Endothelial cell of umbilical vein (primary cell): ENCODE data around the gene SLC6A20. TPM values are rescaled to one million over a fixed set of nuclear protein-coding genes. Genes with fewer than 3 reads are reported as not detected.

ENCODE experiments used
- BruUV-seq: library from RNA; stranded (reverse); fragments of 400-500 nt; replicated peaks from 2 replicates; lab custom pipeline; 2021; lab: Mats Ljungman, UMichigan
- CTCF ChIA-PET: fragments of 300-600, 350-600 bp; sonication (Branson Sonifier 250); formaldehyde crosslinking; loops from one replicate; lab custom pipeline; 2021; ENCODE audit warnings: antibody characterized with exemption, inconsistent platforms; lab: Charles Lee
- POLR2A ChIA-PET: fragments of 300-600, 350-600 bp; sonication (Branson Sonifier 250); formaldehyde crosslinking; loops from one replicate; lab custom pipeline; 2021; ENCODE audit warnings: antibody characterized with exemption, inconsistent platforms; lab: Charles Lee
- DNase-seq: peaks from one replicate; pipeline ENCODE4 v3.0.0-alpha.2; 2011; ENCODE audit warnings: low read depth, low spot score
- FAIRE-seq: peaks from 2 replicates; lab custom pipeline; 2011; peaks lifted over from hg19 to GRCh38; lab: Jason Lieb, UNC
- H2AFZ ChIP-seq: 2 replicates; pipeline ENCODE4 v1.6.0; 2012; ENCODE audit warnings: low read depth, low read length, control low read depth, inconsistent platforms
- H3K27ac ChIP-seq: 2 replicates; pipeline ENCODE4 v1.5.1; 2011; ENCODE audit warnings: low read depth, mild to moderate bottlenecking, control low read depth, low read length, moderate library complexity; ENCODE audit not compliant: insufficient read depth
- H3K27me3 ChIP-seq, 2 experiments: 2 replicates each; pipeline versions ENCODE4 v1.6.0 to v1.6.1; 2011; ENCODE audit warnings: low read length in 2 of 2, mixed read lengths in 1 of 2; ENCODE audit not compliant: control insufficient read depth in 2 of 2, insufficient read depth in 2 of 2
- H3K36me3 ChIP-seq, 2 experiments: 2 replicates in 1 of 2; 3 replicates in 1 of 2; pipeline ENCODE4 v1.5.1; 2011; ENCODE audit warnings: low read length in 2 of 2, mild to moderate bottlenecking in 1 of 2, moderate library complexity in 1 of 2; ENCODE audit not compliant: control insufficient read depth in 2 of 2, insufficient read depth in 2 of 2; ENCODE audit errors: extremely low read depth in 1 of 2
- H3K4me1 ChIP-seq: 3 replicates; pipeline ENCODE4 v1.5.1; 2011; ENCODE audit warnings: mild to moderate bottlenecking, low read length; ENCODE audit not compliant: control insufficient read depth, insufficient read depth; ENCODE audit errors: extremely low read depth
- H3K4me2 ChIP-seq: 2 replicates; pipeline ENCODE4 v1.6.1; 2011; ENCODE audit warnings: low read length, control low read depth, mixed read lengths; ENCODE audit not compliant: insufficient read depth
- H3K4me3 ChIP-seq, 3 experiments: fragments of 200-600 bp in 1 of 3; sonication (generic), shearing (Covaris generic) in 1 of 3; replicated peaks in 1 of 3; 2 replicates each; pipeline ENCODE4 v1.5.1; 2011 to 2016; ENCODE audit warnings: control low read depth in 3 of 3, low read length in 3 of 3, mild to moderate bottlenecking in 2 of 3, inconsistent platforms in 1 of 3, low read depth in 1 of 3, moderate library complexity in 1 of 3; ENCODE audit not compliant: insufficient read depth in 1 of 3
- H3K79me2 ChIP-seq: 2 replicates; pipeline ENCODE4 v1.6.0; 2012; ENCODE audit warnings: low read length, inconsistent platforms; ENCODE audit not compliant: control insufficient read depth, insufficient read depth
- H3K9ac ChIP-seq: replicated peaks from 2 replicates; pipeline ENCODE3; 2011; ENCODE audit warnings: low read length, control low read depth; ENCODE audit not compliant: insufficient read depth; ENCODE audit errors: extremely low read depth
- H3K9me1 ChIP-seq: replicated peaks from 3 replicates; pipeline ENCODE4 v1.6.0; 2011; ENCODE audit warnings: mild to moderate bottlenecking, low read length; ENCODE audit not compliant: control insufficient read depth, insufficient read depth; ENCODE audit errors: extremely low read depth
- H3K9me3 ChIP-seq: replicated peaks from 2 replicates; pipeline ENCODE4 v1.5.1; 2012; ENCODE audit warnings: low read length, inconsistent platforms; ENCODE audit not compliant: control insufficient read depth, insufficient read depth
- H4K20me1 ChIP-seq: replicated peaks from 2 replicates; pipeline ENCODE3; 2011; ENCODE audit warnings: mild to moderate bottlenecking, low read length; ENCODE audit not compliant: control insufficient read depth, insufficient read depth; ENCODE audit errors: extremely low read depth
- CTCF ChIP-seq, 2 donors: IDR thresholded peaks; 1 replicate in 1 of 2; 2 replicates in 1 of 2; pipeline ENCODE4 v1.5.1; 2011; ENCODE audit warnings: low read length in 2 of 2, mild to moderate bottlenecking in 2 of 2, moderate library complexity in 2 of 2, control low read depth in 1 of 2, inconsistent platforms in 1 of 2, low read depth in 1 of 2; ENCODE audit not compliant: insufficient read depth in 1 of 2; ENCODE audit errors: extremely low read depth in 1 of 2
- EZH2 ChIP-seq: IDR thresholded peaks from 2 replicates; pipeline ENCODE4 v1.6.1; 2012; ENCODE audit warnings: borderline replicate concordance, low read depth, mild to moderate bottlenecking, moderate library complexity, low read length, inconsistent platforms; ENCODE audit not compliant: severe bottlenecking
- FOS ChIP-seq: IDR thresholded peaks from 2 replicates; pipeline ENCODE4 v1.6.1; 2011; ENCODE audit warnings: mild to moderate bottlenecking, low read length, moderate library complexity, borderline replicate concordance; ENCODE audit not compliant: insufficient read depth
- GATA2 ChIP-seq: IDR thresholded peaks from 2 replicates; pipeline ENCODE4 v1.7.0; 2011; ENCODE audit warnings: low read depth, mild to moderate bottlenecking, moderate library complexity, mixed read lengths, low read length; ENCODE audit not compliant: insufficient read length, insufficient read depth
- JUN ChIP-seq: IDR thresholded peaks from 2 replicates; pipeline ENCODE4 v1.6.1; 2011; ENCODE audit warnings: borderline replicate concordance, low read depth; ENCODE audit not compliant: insufficient read length, insufficient read depth
- MYC ChIP-seq: IDR thresholded peaks from one replicate; pipeline ENCODE4 v1.6.1; 2011; ENCODE audit warnings: mild to moderate bottlenecking, low read depth, low read length
- POLR2A ChIP-seq: IDR thresholded peaks from 2 replicates; pipeline ENCODE4 v1.6.1; 2012; ENCODE audit warnings: low read depth, mild to moderate bottlenecking, control low read depth, low read length
- POLR2AphosphoS5 ChIP-seq: IDR thresholded peaks from 2 replicates; pipeline ENCODE4 v1.6.1; 2012; ENCODE audit warnings: low read depth, mild to moderate bottlenecking, control low read depth, low read length, moderate library complexity; ENCODE audit not compliant: insufficient read depth
- dilution Hi-C: fragments of 300-500 bp; cut with MboI; formaldehyde crosslinking; loops from one replicate; pipeline ENCODE4 v1.15.0; 2019; ENCODE audit warnings: low sequenced_read_pairs; ENCODE audit not compliant: extremely low pct_ligation_motif_present
- intact Hi-C: fragments of 100-400 bp; cut with micrococcal nuclease; formaldehyde crosslinking; loops from one replicate; pipeline ENCODE4 v1.10.0; 2022
- polyA plus RNA-seq, 4 experiments: library from polyadenylated mRNA; depleted of rRNA in 3 of 4; stranded (reverse) in 3 of 4; unstranded in 1 of 4; fragments of >200 nt; gene quantifications; 2 replicates each; pipeline versions ENCODE4 v1.2.1 to v1.2.3, GENCODE V29; 2011 to 2012; ENCODE audit warnings: missing spikeins in 1 of 4
- total RNA-seq: library from RNA; stranded (reverse); gene quantifications from 2 replicates; pipeline ENCODE4 v1.2.3, GENCODE V29; 2021
- TF ChIP-seq, protein P1 (sequence below): IDR thresholded peaks from 2 replicates; pipeline ENCODE4 v1.6.1; 2011; ENCODE audit not compliant: insufficient read depth, insufficient read length

The SLC6A20 gene
- total and polyA plus RNA-seq, 2 donors (not counting 3 experiments of a cell fraction or from before 2014, with no cell fraction given) = not detected

DNA sequence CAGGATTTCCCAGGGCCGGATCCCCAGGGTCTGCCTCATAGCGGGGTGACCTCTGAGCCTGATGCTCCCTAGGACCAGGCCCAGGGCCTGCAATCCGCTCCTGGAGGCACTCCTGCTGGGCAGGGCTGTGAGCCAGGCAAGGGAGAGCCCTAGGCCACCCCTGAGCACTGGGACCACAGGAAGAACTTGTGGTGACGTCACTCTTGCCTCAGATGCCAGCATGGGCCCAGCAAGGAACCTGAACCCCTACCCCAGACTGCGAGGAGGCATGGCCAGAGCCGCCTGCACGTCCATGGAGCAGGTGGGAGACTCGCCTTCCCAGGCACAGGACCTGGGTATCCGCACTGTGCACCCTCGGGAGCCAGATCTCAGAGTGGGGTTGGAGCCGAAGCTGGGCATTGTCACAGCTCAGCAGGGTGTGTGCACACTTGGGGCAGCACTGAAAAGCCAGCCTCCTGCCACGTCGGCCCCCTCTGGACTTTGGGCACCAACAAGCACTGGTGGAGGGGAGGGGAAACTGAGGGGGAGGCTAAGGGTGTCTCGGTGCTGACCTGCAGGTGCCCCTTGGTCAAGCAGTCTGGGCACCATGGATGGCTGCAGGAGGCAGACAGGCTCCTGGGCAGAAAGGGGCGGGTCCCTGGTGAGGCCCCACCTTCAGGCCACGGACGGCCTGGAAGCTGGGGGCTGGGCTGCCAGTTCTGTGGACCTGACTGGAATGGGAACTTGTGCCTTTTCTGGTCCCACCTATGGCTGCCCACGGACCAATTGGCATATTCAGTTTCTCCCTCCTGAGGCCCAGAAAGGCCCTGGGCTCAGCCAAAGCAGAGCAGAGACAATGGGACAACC is 49.3 kb downstream of the SLC6A20 start:
- no peak for TF ChIP-seq POLR2A
- no peak for TF ChIP-seq MYC
- TF ChIP-seq, protein P1, sequence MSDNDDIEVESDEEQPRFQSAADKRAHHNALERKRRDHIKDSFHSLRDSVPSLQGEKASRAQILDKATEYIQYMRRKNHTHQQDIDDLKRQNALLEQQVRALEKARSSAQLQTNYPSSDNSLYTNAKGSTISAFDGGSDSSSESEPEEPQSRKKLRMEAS = no peak
- TF ChIP-seq POLR2AphosphoS5 = no peak
- TF ChIP-seq JUN = no peak
- no peak for TF ChIP-seq FOS
- no peak for TF ChIP-seq CTCF (IDR thresholded peaks at IDR 0.05; ENCODE audit: extremely low read depth in 1 of 2, insufficient read depth in 1 of 2, low read depth in 1 of 2, low read length in 2 of 2)
- TF ChIP-seq EZH2 = no peak
- TF ChIP-seq GATA2 = no peak
- no peaks in the 10 kb centered on the region for H3K9me3 ChIP-seq
- H3K9ac ChIP-seq = no peak overlapping the region
- no TSS peak for BruUV-seq
- intact Hi-C loops (no loop called here), dilution Hi-C loops (no loop called here)
- H2AFZ ChIP-seq = no peak overlapping the region
- no peaks in the 10 kb centered on the region for H3K79me2 ChIP-seq
- no peak overlapping the region for H3K4me2 ChIP-seq
- peaks cover 6 to 21% of the 10 kb centered on the region in 2 experiments for H3K36me3 ChIP-seq
- no peaks in the 10 kb centered on the region for H3K27me3 ChIP-seq
- no peaks in the 10 kb centered on the region for H3K4me1 ChIP-seq
- H3K4me3 ChIP-seq = no peak overlapping the region
- ChIA-PET CTCF (no interaction called here), POLR2A (no interaction called here)
- H3K27ac ChIP-seq = no peak overlapping the region
- H3K9me1 ChIP-seq = no peaks in the 10 kb centered on the region
- H4K20me1 ChIP-seq = no peaks in the 10 kb centered on the region
- no peak for DNase-seq
- no peak for FAIRE-seq
